K562 (cell line): ENCODE data around the gene RNASE7. TPM values are rescaled to one million over a fixed set of nuclear protein-coding genes. Genes with fewer than 3 reads are reported as not detected.

ENCODE experiments used
- ATAC-seq: fragments of 200-7000 bp; cut with Tn5 transposase; 3 replicates; pipeline ENCODE4 v1.9.1; 2020; ENCODE audit warnings: moderate library complexity
- BruUV-seq: library from RNA; stranded (reverse); fragments of 400-500 nt; replicated peaks from 2 replicates; lab custom pipeline; 2021; lab: Mats Ljungman, UMichigan
- CTCF ChIA-PET: fragments of 300-600 bp; formaldehyde crosslinking; extraction: SDS; loops from one replicate; lab custom pipeline; 2021; ENCODE audit warnings: low intra/inter-chr PET ratio; lab: Yijun Ruan, JAX
- POLR2A ChIA-PET: fragments of 300-600, 350-650 bp; sonication (Branson Sonifier 250); formaldehyde crosslinking; extraction: SDS; loops from one replicate; lab custom pipeline; 2021; ENCODE audit warnings: antibody characterized with exemption, inconsistent platforms; lab: Yijun Ruan, JAX
- DNase-seq, 4 experiments: peaks; one replicate each; pipeline versions ENCODE4 v3.0.0 to v3.0.0-alpha.2; 2011 to 2018; ENCODE audit warnings: low spot score in 3 of 4, mixed read lengths in 3 of 4; ENCODE audit errors: extremely low read depth in 1 of 4
- FAIRE-seq: peaks from 2 replicates; lab custom pipeline; 2011; peaks lifted over from hg19 to GRCh38; lab: Jason Lieb, UNC
- H2AFZ ChIP-seq: 2 replicates; pipeline ENCODE4 v1.6.0; 2011; ENCODE audit warnings: low read depth, low read length, control low read depth, inconsistent platforms
- H3K27ac ChIP-seq: fragments of 200-600 bp; 3 replicates; pipeline ENCODE4 v1.8.0; 2011; ENCODE audit warnings: low read depth, mild to moderate bottlenecking, control low read depth, inconsistent platforms, low read length, moderate library complexity, mixed read lengths; ENCODE audit errors: extremely low read depth
- H3K27me3 ChIP-seq, 2 experiments: fragments of 300-600 bp in 1 of 2; 2 replicates in 1 of 2; 3 replicates in 1 of 2; pipeline versions ENCODE4 v1.6.0 to v1.8.0; 2011; ENCODE audit warnings: inconsistent platforms in 2 of 2, low read length in 2 of 2, mild to moderate bottlenecking in 1 of 2, mixed read lengths in 1 of 2, moderate library complexity in 1 of 2; ENCODE audit not compliant: control insufficient read depth in 2 of 2, insufficient read depth in 2 of 2
- H3K36me3 ChIP-seq: fragments of 300-600 bp; 3 replicates; pipeline ENCODE4 v1.8.0; 2011; ENCODE audit warnings: mild to moderate bottlenecking, low read length, inconsistent platforms; ENCODE audit not compliant: control insufficient read depth, insufficient read depth
- H3K4me1 ChIP-seq, 2 experiments: fragments of 200-600 bp in 1 of 2; replicated peaks in 1 of 2; 2 replicates in 1 of 2; 3 replicates in 1 of 2; pipeline versions ENCODE4 v1.5.1 to v1.8.0; 2011; ENCODE audit warnings: inconsistent platforms in 2 of 2, low read length in 2 of 2, mild to moderate bottlenecking in 1 of 2, mixed read lengths in 1 of 2, moderate library complexity in 1 of 2; ENCODE audit not compliant: control insufficient read depth in 2 of 2, insufficient read depth in 2 of 2
- H3K4me2 ChIP-seq: 2 replicates; pipeline ENCODE4 v1.6.1; 2011; ENCODE audit warnings: low read length, control low read depth, inconsistent platforms, mixed read lengths; ENCODE audit not compliant: insufficient read depth
- H3K4me3 ChIP-seq: fragments of 200-600 bp; sonication (generic), shearing (Covaris generic); 2 replicates; pipeline ENCODE4 v1.5.1; 2016; ENCODE audit warnings: control low read depth, inconsistent platforms
- H3K79me2 ChIP-seq: fragments of 200-600 bp; 3 replicates; pipeline ENCODE4 v1.8.0; 2011; ENCODE audit warnings: low read length, inconsistent platforms; ENCODE audit not compliant: control insufficient read depth, insufficient read depth
- H3K9ac ChIP-seq, 2 experiments: 2 replicates each; pipeline versions ENCODE4 v1.6.0 to v1.6.1; 2011; ENCODE audit warnings: low read depth in 2 of 2, low read length in 2 of 2, control low read depth in 1 of 2, inconsistent platforms in 1 of 2, mild to moderate bottlenecking in 1 of 2, mixed read lengths in 1 of 2; ENCODE audit not compliant: insufficient read depth in 1 of 2
- H3K9me1 ChIP-seq: one replicate; pipeline ENCODE4 v1.6.0; 2011; ENCODE audit warnings: inconsistent platforms, mild to moderate bottlenecking, low read length, moderate library complexity; ENCODE audit not compliant: control insufficient read depth, insufficient read depth
- H3K9me3 ChIP-seq: replicated peaks from 2 replicates; pipeline ENCODE4 v1.5.1; 2011; ENCODE audit warnings: low read depth, low read length, inconsistent platforms; ENCODE audit not compliant: control insufficient read depth, insufficient read depth
- H4K20me1 ChIP-seq: replicated peaks from 2 replicates; pipeline ENCODE4 v1.6.1; 2011; ENCODE audit warnings: low read length, inconsistent platforms, mixed read lengths; ENCODE audit not compliant: control insufficient read depth, insufficient read depth
- PTTG1 ChIP-seq: fragments of 450-650 bp; IDR thresholded peaks from 2 replicates; pipeline ENCODE4 v1.6.1; 2016; ENCODE audit warnings: low read depth, mild to moderate bottlenecking, missing genetic modification characterization, missing compliant biosample characterization
- RBFOX2 ChIP-seq: fragments of 200-400 bp; formaldehyde crosslinking; IDR thresholded peaks from 2 replicates; pipeline ENCODE4 v1.6.1; 2017; ENCODE audit warnings: low read depth, mild to moderate bottlenecking, low read length, moderate library complexity
- TCF3 ChIP-seq: sonication (generic); formaldehyde crosslinking; IDR thresholded peaks from 2 replicates; pipeline ENCODE4 v1.4.0; 2020; ENCODE audit warnings: mild to moderate bottlenecking, missing genetic modification reagents
- ZNF695 ChIP-seq: fragments of 450-650 bp; formaldehyde crosslinking; IDR thresholded peaks from 2 replicates; pipeline ENCODE4 v1.4.0; 2020; ENCODE audit warnings: mild to moderate bottlenecking, moderate library complexity
- WGBS: fragments of 100-300 bp; shearing (Covaris generic); methylation state at CpG from one replicate; pipeline ENCODE4 v1.1.6; 2016; ENCODE audit warnings: low coverage, mixed read lengths; ENCODE audit not compliant: insufficient coverage; ENCODE audit errors: missing lambda C conversion rate; 5-methylcytosine and 5-hydroxymethylcytosine counted together
- in situ Hi-C: fragments of 300-500 bp; cut with MboI; formaldehyde crosslinking; loops from 4 replicates; pipeline ENCODE4 v1.15.0; 2018; ENCODE audit warnings: inconsistent platforms, mixed read lengths
- intact Hi-C: fragments of 100-400 bp; cut with micrococcal nuclease; formaldehyde crosslinking; loops from 2 replicates; pipeline ENCODE4 v1.14.2; 2022
- polyA plus RNA-seq, 8 experiments: library from polyadenylated mRNA; depleted of rRNA in 4 of 8; stranded (reverse) in 5 of 8; unstranded in 3 of 8; fragments of >200 nt; fragmentation: Nextera tagmentation in 2 of 8; fragmentation: Illumina TruSeq in 1 of 8; extraction: Ambion mirVana in 2 of 8; extraction: Trizol in 1 of 8; gene quantifications; 2 replicates each; pipeline versions ENCODE4 v1.2.1 to v1.2.3, GENCODE V29; 2011 to 2014; ENCODE audit warnings: inconsistent platforms in 1 of 8, missing spikeins in 1 of 8
- total RNA-seq, 7 experiments: library from RNA; depleted of rRNA in 6 of 7; stranded (reverse); fragments of >200 nt in 6 of 7; fragmentation: Illumina TruSeq in 2 of 7; extraction: Trizol in 2 of 7; gene quantifications; 2 replicates each; pipeline versions ENCODE4 v1.2.1 to v1.2.3, GENCODE V29; 2011 to 2021; ENCODE audit warnings: low replicate concordance in 1 of 7
- TF ChIP-seq, protein P1 (sequence below): sonication (generic); formaldehyde crosslinking; IDR thresholded peaks from 2 replicates; pipeline ENCODE4 v1.9.0; 2022; ENCODE audit warnings: mild to moderate bottlenecking, missing genetic modification reagents
- TF ChIP-seq, protein P2 (sequence below): IDR thresholded peaks from 2 replicates; pipeline ENCODE4 v1.6.1; 2011; ENCODE audit not compliant: insufficient read length; ENCODE audit errors: extremely low read depth
- TF ChIP-seq, protein P3 (sequence below): fragments of 250-450 bp; sonication (Bioruptor Pico); IDR thresholded peaks from 2 replicates; pipeline ENCODE4 v1.4.0; 2020
- TF ChIP-seq, protein P4 (sequence below): fragments of 200-400 bp; formaldehyde crosslinking; IDR thresholded peaks from 2 replicates; pipeline ENCODE4 v1.6.1; 2017; ENCODE audit warnings: mild to moderate bottlenecking, low read depth, low read length, moderate library complexity
- TF ChIP-seq, protein P5 (sequence below), 3 experiments: fragments of 200-800 bp in 1 of 3; sonication (Bioruptor generic) in 1 of 3; sonication (generic) in 1 of 3; formaldehyde crosslinking in 1 of 3; IDR thresholded peaks; 2 replicates each; pipeline versions ENCODE4 v1.6.1 to v1.8.0; 2016 to 2022; ENCODE audit warnings: mild to moderate bottlenecking in 2 of 3, missing compliant biosample characterization in 2 of 3, missing genetic modification characterization in 2 of 3, missing genetic modification reagents in 1 of 3

Gene RNASE7
- total and polyA plus RNA-seq, 9 of the 15 experiments (the other 6 are each of a cell fraction or from before 2014, with no cell fraction given), result not detected

DNA sequence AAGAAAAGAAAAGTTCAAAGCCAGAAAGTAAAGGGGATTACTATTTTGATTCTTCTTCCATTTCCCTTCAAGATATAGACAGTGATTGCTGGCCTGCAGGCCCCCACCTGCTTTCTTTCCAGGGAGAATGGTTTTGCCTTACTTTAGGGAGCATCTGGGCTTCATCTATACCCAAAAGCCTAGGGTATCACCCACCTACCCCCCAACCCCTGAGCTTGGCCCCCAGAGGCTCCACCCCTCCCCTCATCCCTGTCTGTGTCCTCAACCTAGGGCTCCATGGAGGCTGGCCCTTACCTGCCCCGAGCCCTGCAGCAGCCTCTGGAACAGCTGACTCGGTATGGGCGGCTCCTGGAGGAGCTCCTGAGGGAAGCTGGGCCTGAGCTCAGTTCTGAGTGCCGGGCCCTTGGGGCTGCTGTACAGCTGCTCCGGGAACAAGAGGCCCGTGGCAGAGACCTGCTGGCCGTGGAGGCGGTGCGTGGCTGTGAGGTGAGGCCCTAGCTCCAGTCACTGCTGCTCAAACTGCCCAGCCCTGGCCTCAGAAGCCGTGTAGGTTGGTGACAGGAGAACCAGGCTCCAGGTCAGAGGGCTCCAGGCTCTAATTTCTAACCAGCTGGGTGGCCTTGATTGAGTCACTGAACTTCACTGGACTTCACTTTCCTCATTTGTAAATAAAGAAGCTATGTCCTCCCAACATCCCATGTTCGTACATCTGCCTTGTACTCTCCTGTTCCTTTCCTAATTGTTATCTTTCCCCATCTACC is 41.6 kb downstream of the RNASE7 start:
- ChIA-PET POLR2A (interaction anchor here (0.5 to 1.2 kb wide), 4 partner anchors 9 to 354 kb away, joined by 3 read pairs; no protein-coding TSS in a partner anchor), CTCF (no interaction called here)
- Histone ChIP-seq H3K9ac (peak overlapping the region in 1 of 2 experiments; percentile 35; a peak in 1 of 4 replicates), H3K9me3 (no peaks in the 10 kb centered on the region), H3K9me1 (no peaks in the 10 kb centered on the region), H3K27ac (no peak overlapping the region), H3K27me3 (no peaks in the 10 kb centered on the region), H3K79me2 (no peaks in the 10 kb centered on the region), H3K4me1 (peaks cover 0 to 4% of the 10 kb centered on the region in 2 experiments; a peak in 2 of 5 replicates), H3K36me3 (no peaks in the 10 kb centered on the region), H3K4me2 (no peak overlapping the region), H2AFZ (no peak overlapping the region), H4K20me1 (no peaks in the 10 kb centered on the region), H3K4me3 (no peak overlapping the region)
- 52% methylated on average over 10 of the region's 11 CpGs for WGBS
- in situ Hi-C loops, result no loop called here
- FAIRE-seq, result no peak
- intact Hi-C loops, result no loop called here
- DNase-seq, result no peak
- ATAC-seq, result no peak
- no TSS peak for BruUV-seq
- TF ChIP-seq, protein P1, sequence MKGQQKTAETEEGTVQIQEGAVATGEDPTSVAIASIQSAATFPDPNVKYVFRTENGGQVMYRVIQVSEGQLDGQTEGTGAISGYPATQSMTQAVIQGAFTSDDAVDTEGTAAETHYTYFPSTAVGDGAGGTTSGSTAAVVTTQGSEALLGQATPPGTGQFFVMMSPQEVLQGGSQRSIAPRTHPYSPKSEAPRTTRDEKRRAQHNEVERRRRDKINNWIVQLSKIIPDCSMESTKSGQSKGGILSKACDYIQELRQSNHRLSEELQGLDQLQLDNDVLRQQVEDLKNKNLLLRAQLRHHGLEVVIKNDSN (CRISPR knock-in tag), result no peak
- TF ChIP-seq, protein P2, sequence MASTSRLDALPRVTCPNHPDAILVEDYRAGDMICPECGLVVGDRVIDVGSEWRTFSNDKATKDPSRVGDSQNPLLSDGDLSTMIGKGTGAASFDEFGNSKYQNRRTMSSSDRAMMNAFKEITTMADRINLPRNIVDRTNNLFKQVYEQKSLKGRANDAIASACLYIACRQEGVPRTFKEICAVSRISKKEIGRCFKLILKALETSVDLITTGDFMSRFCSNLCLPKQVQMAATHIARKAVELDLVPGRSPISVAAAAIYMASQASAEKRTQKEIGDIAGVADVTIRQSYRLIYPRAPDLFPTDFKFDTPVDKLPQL, result no peak
- TF ChIP-seq, protein P3, sequence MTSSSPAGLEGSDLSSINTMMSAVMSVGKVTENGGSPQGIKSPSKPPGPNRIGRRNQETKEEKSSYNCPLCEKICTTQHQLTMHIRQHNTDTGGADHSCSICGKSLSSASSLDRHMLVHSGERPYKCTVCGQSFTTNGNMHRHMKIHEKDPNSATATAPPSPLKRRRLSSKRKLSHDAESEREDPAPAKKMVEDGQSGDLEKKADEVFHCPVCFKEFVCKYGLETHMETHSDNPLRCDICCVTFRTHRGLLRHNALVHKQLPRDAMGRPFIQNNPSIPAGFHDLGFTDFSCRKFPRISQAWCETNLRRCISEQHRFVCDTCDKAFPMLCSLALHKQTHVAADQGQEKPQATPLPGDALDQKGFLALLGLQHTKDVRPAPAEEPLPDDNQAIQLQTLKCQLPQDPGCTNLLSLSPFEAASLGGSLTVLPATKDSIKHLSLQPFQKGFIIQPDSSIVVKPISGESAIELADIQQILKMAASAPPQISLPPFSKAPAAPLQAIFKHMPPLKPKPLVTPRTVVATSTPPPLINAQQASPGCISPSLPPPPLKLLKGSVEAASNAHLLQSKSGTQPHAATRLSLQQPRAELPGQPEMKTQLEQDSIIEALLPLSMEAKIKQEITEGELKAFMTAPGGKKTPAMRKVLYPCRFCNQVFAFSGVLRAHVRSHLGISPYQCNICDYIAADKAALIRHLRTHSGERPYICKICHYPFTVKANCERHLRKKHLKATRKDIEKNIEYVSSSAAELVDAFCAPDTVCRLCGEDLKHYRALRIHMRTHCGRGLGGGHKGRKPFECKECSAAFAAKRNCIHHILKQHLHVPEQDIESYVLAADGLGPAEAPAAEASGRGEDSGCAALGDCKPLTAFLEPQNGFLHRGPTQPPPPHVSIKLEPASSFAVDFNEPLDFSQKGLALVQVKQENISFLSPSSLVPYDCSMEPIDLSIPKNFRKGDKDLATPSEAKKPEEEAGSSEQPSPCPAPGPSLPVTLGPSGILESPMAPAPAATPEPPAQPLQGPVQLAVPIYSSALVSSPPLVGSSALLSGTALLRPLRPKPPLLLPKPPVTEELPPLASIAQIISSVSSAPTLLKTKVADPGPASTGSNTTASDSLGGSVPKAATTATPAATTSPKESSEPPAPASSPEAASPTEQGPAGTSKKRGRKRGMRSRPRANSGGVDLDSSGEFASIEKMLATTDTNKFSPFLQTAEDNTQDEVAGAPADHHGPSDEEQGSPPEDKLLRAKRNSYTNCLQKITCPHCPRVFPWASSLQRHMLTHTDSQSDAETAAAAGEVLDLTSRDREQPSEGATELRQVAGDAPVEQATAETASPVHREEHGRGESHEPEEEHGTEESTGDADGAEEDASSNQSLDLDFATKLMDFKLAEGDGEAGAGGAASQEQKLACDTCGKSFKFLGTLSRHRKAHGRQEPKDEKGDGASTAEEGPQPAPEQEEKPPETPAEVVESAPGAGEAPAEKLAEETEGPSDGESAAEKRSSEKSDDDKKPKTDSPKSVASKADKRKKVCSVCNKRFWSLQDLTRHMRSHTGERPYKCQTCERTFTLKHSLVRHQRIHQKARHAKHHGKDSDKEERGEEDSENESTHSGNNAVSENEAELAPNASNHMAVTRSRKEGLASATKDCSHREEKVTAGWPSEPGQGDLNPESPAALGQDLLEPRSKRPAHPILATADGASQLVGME (CRISPR knock-in tag), result no peak
- TF ChIP-seq, protein P4, sequence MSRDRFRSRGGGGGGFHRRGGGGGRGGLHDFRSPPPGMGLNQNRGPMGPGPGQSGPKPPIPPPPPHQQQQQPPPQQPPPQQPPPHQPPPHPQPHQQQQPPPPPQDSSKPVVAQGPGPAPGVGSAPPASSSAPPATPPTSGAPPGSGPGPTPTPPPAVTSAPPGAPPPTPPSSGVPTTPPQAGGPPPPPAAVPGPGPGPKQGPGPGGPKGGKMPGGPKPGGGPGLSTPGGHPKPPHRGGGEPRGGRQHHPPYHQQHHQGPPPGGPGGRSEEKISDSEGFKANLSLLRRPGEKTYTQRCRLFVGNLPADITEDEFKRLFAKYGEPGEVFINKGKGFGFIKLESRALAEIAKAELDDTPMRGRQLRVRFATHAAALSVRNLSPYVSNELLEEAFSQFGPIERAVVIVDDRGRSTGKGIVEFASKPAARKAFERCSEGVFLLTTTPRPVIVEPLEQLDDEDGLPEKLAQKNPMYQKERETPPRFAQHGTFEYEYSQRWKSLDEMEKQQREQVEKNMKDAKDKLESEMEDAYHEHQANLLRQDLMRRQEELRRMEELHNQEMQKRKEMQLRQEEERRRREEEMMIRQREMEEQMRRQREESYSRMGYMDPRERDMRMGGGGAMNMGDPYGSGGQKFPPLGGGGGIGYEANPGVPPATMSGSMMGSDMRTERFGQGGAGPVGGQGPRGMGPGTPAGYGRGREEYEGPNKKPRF, result no peak
- TF ChIP-seq TCF3 (no peak), ZNF695 (CRISPR knock-in tag) (no peak), RBFOX2 (no peak), PTTG1 (no peak)
- TF ChIP-seq, protein P5, sequence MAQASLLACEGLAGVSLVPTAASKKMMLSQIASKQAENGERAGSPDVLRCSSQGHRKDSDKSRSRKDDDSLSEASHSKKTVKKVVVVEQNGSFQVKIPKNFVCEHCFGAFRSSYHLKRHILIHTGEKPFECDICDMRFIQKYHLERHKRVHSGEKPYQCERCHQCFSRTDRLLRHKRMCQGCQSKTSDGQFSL (CRISPR knock-in tag; IDR thresholded peaks at IDR 0.05), result no peak
- TF ChIP-seq, protein P5 (tag; IDR thresholded peaks at IDR 0.05), result no peak
